HEK293 (cell line): ENCODE data around the gene GRIP1.

Experiments used
- CTCF ChIA-PET: fragments of 350-600 bp; formaldehyde crosslinking; extraction: SDS; loops from one replicate; lab custom pipeline; 2021; ENCODE audit warnings: antibody characterized with exemption; lab: Yijun Ruan, JAX
- POLR2A ChIA-PET: fragments of 300-600 bp; formaldehyde crosslinking; extraction: SDS; loops from one replicate; lab custom pipeline; 2020; ENCODE audit warnings: antibody characterized with exemption, inconsistent platforms; lab: Yijun Ruan, JAX
- H3K27ac ChIP-seq: fragments of 200-500 bp; sonication (Bioruptor generic); 2 replicates; pipeline ENCODE4 v1.5.1; 2014; ENCODE audit warnings: low read depth, low read length, control low read depth, inconsistent platforms; ENCODE audit errors: extremely low read depth
- H3K36me3 ChIP-seq, 2 experiments: fragments of 200-500 bp in 1 of 2; sonication (Bioruptor generic) in 1 of 2; 1 replicate in 1 of 2; 2 replicates in 1 of 2; pipeline ENCODE4 v1.5.1; 2014 to 2017; ENCODE audit warnings: inconsistent platforms in 2 of 2, low read length in 2 of 2; ENCODE audit not compliant: control insufficient read depth in 2 of 2, insufficient read depth in 1 of 2
- H3K4me1 ChIP-seq: fragments of 200-500 bp; sonication (Bioruptor generic); 2 replicates; pipeline ENCODE4 v1.5.1; 2014; ENCODE audit warnings: mild to moderate bottlenecking, low read length, inconsistent platforms; ENCODE audit not compliant: control insufficient read depth, insufficient read depth
- H3K4me3 ChIP-seq: 2 replicates; pipeline ENCODE4 v1.5.1; 2011; ENCODE audit warnings: low read depth, mild to moderate bottlenecking, control low read depth, low read length, moderate library complexity
- H3K9me3 ChIP-seq: fragments of 200-500 bp; sonication (Bioruptor generic); 2 replicates; pipeline ENCODE4 v1.5.1; 2014; ENCODE audit warnings: low read depth, low read length, inconsistent platforms; ENCODE audit not compliant: control insufficient read depth, insufficient read depth
- MEIS1 ChIP-seq: sonication (generic); formaldehyde crosslinking; IDR thresholded peaks from 2 replicates; pipeline ENCODE4 v1.8.1; 2022; ENCODE audit warnings: missing genetic modification reagents, mild to moderate bottlenecking, borderline replicate concordance
- REST ChIP-seq: fragments of 450-650 bp; formaldehyde crosslinking; IDR thresholded peaks from 2 replicates; pipeline ENCODE4 v1.5.1; 2016; ENCODE audit warnings: missing biosample characterization, missing genetic modification characterization
- SP2 ChIP-seq: fragments of 450-650 bp; formaldehyde crosslinking; IDR thresholded peaks from 2 replicates; pipeline ENCODE4 v1.5.1; 2016; ENCODE audit warnings: missing biosample characterization, missing genetic modification characterization
- TSHZ1 ChIP-seq: fragments of 450-650 bp; formaldehyde crosslinking; IDR thresholded peaks from 2 replicates; pipeline ENCODE4 v1.5.1; 2016; ENCODE audit warnings: missing biosample characterization, missing genetic modification characterization, borderline replicate concordance
- ZBTB26 ChIP-seq: fragments of 450-650 bp; formaldehyde crosslinking; optimal IDR thresholded peaks from 2 replicates; pipeline ENCODE3; 2016; ENCODE audit warnings: missing biosample characterization, mild to moderate bottlenecking, missing genetic modification characterization
- ZFHX2 ChIP-seq: fragments of 450-650 bp; formaldehyde crosslinking; conservative IDR thresholded peaks from 2 replicates; pipeline ENCODE4 v1.5.1; 2016; ENCODE audit warnings: missing biosample characterization, missing genetic modification characterization
- ZIC2 ChIP-seq: fragments of 450-650 bp; formaldehyde crosslinking; IDR thresholded peaks from 2 replicates; pipeline ENCODE4 v1.5.1; 2016; ENCODE audit warnings: missing biosample characterization, missing genetic modification characterization
- ZNF132 ChIP-seq: fragments of 450-650 bp; formaldehyde crosslinking; IDR thresholded peaks from 2 replicates; pipeline ENCODE4 v1.5.1; 2017; ENCODE audit warnings: missing biosample characterization, missing genetic modification characterization, borderline replicate concordance
- ZNF18 ChIP-seq: fragments of 450-650 bp; formaldehyde crosslinking; IDR thresholded peaks from 2 replicates; pipeline ENCODE4 v1.5.1; 2016; ENCODE audit warnings: missing biosample characterization, missing genetic modification characterization
- ZNF202 ChIP-seq: fragments of 450-650 bp; formaldehyde crosslinking; IDR thresholded peaks from 2 replicates; pipeline ENCODE4 v1.5.1; 2016; ENCODE audit warnings: missing biosample characterization, missing genetic modification characterization, borderline replicate concordance
- ZNF274 ChIP-seq, 2 experiments: fragments of 200-500 bp in 1 of 2; fragments of 450-650 bp in 1 of 2; sonication (Bioruptor generic) in 1 of 2; formaldehyde crosslinking in 1 of 2; IDR thresholded peaks; 2 replicates each; pipeline versions ENCODE4 v1.5.1 to v1.6.1; 2014 to 2016; ENCODE audit warnings: borderline replicate concordance in 1 of 2, inconsistent platforms in 1 of 2, low read length in 1 of 2, missing biosample characterization in 1 of 2, missing genetic modification characterization in 1 of 2
- ZNF280C ChIP-seq: fragments of 450-650 bp; formaldehyde crosslinking; IDR thresholded peaks from 2 replicates; pipeline ENCODE4 v1.5.1; 2016; ENCODE audit warnings: missing biosample characterization, missing genetic modification characterization
- ZNF37A ChIP-seq: fragments of 450-650 bp; IDR thresholded peaks from 2 replicates; pipeline ENCODE4 v1.5.1; 2018; ENCODE audit warnings: missing biosample characterization, missing genetic modification characterization
- ZNF529 ChIP-seq: fragments of 450-650 bp; formaldehyde crosslinking; IDR thresholded peaks from 2 replicates; pipeline ENCODE4 v1.5.1; 2017; ENCODE audit warnings: missing genetic modification characterization, missing biosample characterization; ENCODE audit not compliant: insufficient replicate concordance
- ZNF596 ChIP-seq: fragments of 450-650 bp; IDR thresholded peaks from 2 replicates; pipeline ENCODE4 v1.5.0; 2018; ENCODE audit warnings: missing biosample characterization, mild to moderate bottlenecking, missing genetic modification characterization, moderate library complexity
- ZNF600 ChIP-seq: fragments of 450-650 bp; formaldehyde crosslinking; IDR thresholded peaks from 2 replicates; pipeline ENCODE4 v1.5.1; 2016; ENCODE audit warnings: missing biosample characterization, missing genetic modification characterization
- ZNF701 ChIP-seq: fragments of 450-650 bp; formaldehyde crosslinking; IDR thresholded peaks from 2 replicates; pipeline ENCODE4 v1.5.1; 2016; ENCODE audit warnings: missing biosample characterization, missing genetic modification characterization
- ZNF704 ChIP-seq: fragments of 450-650 bp; formaldehyde crosslinking; IDR thresholded peaks from 2 replicates; pipeline ENCODE4 v1.5.1; 2016; ENCODE audit warnings: missing biosample characterization, missing genetic modification characterization
- ZNF707 ChIP-seq: fragments of 450-650 bp; formaldehyde crosslinking; IDR thresholded peaks from 2 replicates; pipeline ENCODE4 v1.5.1; 2016; ENCODE audit warnings: missing biosample characterization, missing genetic modification characterization
- ZSCAN30 ChIP-seq: fragments of 450-650 bp; IDR thresholded peaks from 2 replicates; pipeline ENCODE4 v1.5.1; 2018; ENCODE audit warnings: missing biosample characterization, mild to moderate bottlenecking, missing genetic modification characterization, moderate library complexity

The GRIP1 gene

GRCh38 chr12:66683073-66683472 lies 4.2 kb upstream of the GRIP1 start:
- Histone ChIP-seq H3K9me3 (no peaks in the 10 kb centered on the region), H3K4me1 (peaks cover 3% of the 10 kb centered on the region; the same call in 1 of the 2 replicates), H3K36me3 (no peaks in the 10 kb centered on the region), H3K4me3 (no peak overlapping the region), H3K27ac (no peak overlapping the region)
- TF ChIP-seq ZNF280C (tag by site-specific recombination) = no peak
- no peak for TF ChIP-seq ZBTB26
- no peak for TF ChIP-seq ZNF529
- TF ChIP-seq TSHZ1 (tag by site-specific recombination) = no peak
- TF ChIP-seq ZSCAN30 (tag by site-specific recombination) = no peak
- no peak for TF ChIP-seq ZFHX2 (tag by site-specific recombination)
- no peak for TF ChIP-seq ZNF600 (tag by site-specific recombination)
- TF ChIP-seq ZNF701 = no peak
- no peak for TF ChIP-seq SP2 (tag by site-specific recombination)
- POLR2A ChIA-PET = no interaction called here
- CTCF ChIA-PET = interaction anchor here (1.3 kb wide), 1 partner anchor 168 kb away, joined by 3 read pairs; no protein-coding TSS in a partner anchor

- no peak overlapping the region for H3K27ac ChIP-seq
- ChIA-PET CTCF (interaction anchor here (1.5 kb wide), 1 partner anchor 9 kb away, joined by 3 read pairs; no protein-coding TSS in a partner anchor), POLR2A (no interaction called here)
- no peaks in the 10 kb centered on the region for H3K9me3 ChIP-seq
- H3K36me3 ChIP-seq = no peaks in the 10 kb centered on the region
- TF ChIP-seq ZNF37A (tag by site-specific recombination) = no peak
- no peak for TF ChIP-seq ZNF596 (tag by site-specific recombination)
- no peak for TF ChIP-seq MEIS1
- TF ChIP-seq ZNF704 (tag by site-specific recombination) = no peak
- no peak for TF ChIP-seq ZIC2 (tag by site-specific recombination)
- no peak for TF ChIP-seq ZNF18
- no peak for TF ChIP-seq REST (tag by site-specific recombination)
- TF ChIP-seq ZNF707 (tag by site-specific recombination) = no peak
- TF ChIP-seq ZNF132 (tag by site-specific recombination) = no peak
- no peak for TF ChIP-seq ZNF274 (IDR thresholded peaks at IDR 0.05; ENCODE audit: low read length)
- no peak for TF ChIP-seq ZNF274 (tag by site-specific recombination; IDR thresholded peaks at IDR 0.05; ENCODE audit: borderline replicate concordance)
- TF ChIP-seq ZNF202 (tag by site-specific recombination) = no peak
- H3K4me1 ChIP-seq = peaks cover 6% of the 10 kb centered on the region; the same call in 1 of the 2 replicates
- H3K4me3 ChIP-seq = no peak overlapping the region
Measured at GRCh38 chr12:66679461-66680084, 697 bp upstream of the GRIP1 start.
